CD4-positive, alpha-beta memory T cell (primary cell): ENCODE data around the gene LPCAT1. TPM values are rescaled to one million over a fixed set of nuclear protein-coding genes. Genes with fewer than 3 reads are reported as not detected.

Source experiments
- CTCF ChIA-PET: fragments of 350-600 bp; sonication (Branson Sonifier 250); formaldehyde crosslinking; loops from one replicate; lab custom pipeline; 2021; ENCODE audit warnings: inconsistent platforms; ENCODE audit not compliant: partially characterized antibody; lab: Charles Lee
- POLR2A ChIA-PET: fragments of 350-600 bp; sonication (Branson Sonifier 250); formaldehyde crosslinking; loops from one replicate; lab custom pipeline; 2021; ENCODE audit not compliant: partially characterized antibody; lab: Charles Lee
- DNase-seq, 5 donors: peaks; one replicate each; pipeline versions ENCODE4 v3.0.0 to v3.0.0-alpha.2; 2020 to 2022; ENCODE audit warnings: mixed read lengths in 1 of 5
- H3K27ac ChIP-seq: one replicate; pipeline ENCODE4 v1.7.0; 2013; ENCODE audit warnings: low read depth, low read length
- H3K27me3 ChIP-seq: 2 replicates; pipeline ENCODE4 v1.7.0; 2013; ENCODE audit warnings: mild to moderate bottlenecking, low read length, moderate library complexity; ENCODE audit not compliant: insufficient read depth
- H3K36me3 ChIP-seq: 2 replicates; pipeline ENCODE4 v1.7.0; 2013; ENCODE audit warnings: mild to moderate bottlenecking, low read length, moderate library complexity; ENCODE audit not compliant: insufficient read depth
- H3K4me1 ChIP-seq: 2 replicates; pipeline ENCODE4 v1.7.0; 2013; ENCODE audit warnings: mild to moderate bottlenecking, low read length, moderate library complexity; ENCODE audit not compliant: insufficient read depth
- H3K4me3 ChIP-seq, 2 donors: one replicate each; pipeline ENCODE4 v1.7.0; 2013; ENCODE audit warnings: low read length in 2 of 2, mild to moderate bottlenecking in 1 of 2
- H3K9me3 ChIP-seq, 2 donors: one replicate each; pipeline ENCODE4 v1.7.0; 2013; ENCODE audit warnings: low read length in 2 of 2, control low read depth in 1 of 2; ENCODE audit not compliant: control insufficient read depth in 1 of 2
- H3K27ac Mint-ChIP-seq, 7 donors: one replicate each; pipeline ENCODE4 v1.8.0; 2020 to 2021; ENCODE audit warnings: mixed read lengths in 7 of 7, mild to moderate bottlenecking in 6 of 7, inconsistent platforms in 3 of 7, moderate library complexity in 3 of 7
- H3K27me3 Mint-ChIP-seq, 2 donors: one replicate each; pipeline ENCODE4 v1.8.0; 2020 to 2021; ENCODE audit warnings: mixed read lengths in 2 of 2
- H3K36me3 Mint-ChIP-seq, 2 donors: one replicate each; pipeline ENCODE4 v1.8.0; 2020 to 2021; ENCODE audit warnings: mixed read lengths in 2 of 2, inconsistent platforms in 1 of 2, mild to moderate bottlenecking in 1 of 2
- H3K4me1 Mint-ChIP-seq, 4 donors: one replicate each; pipeline ENCODE4 v1.8.0; 2020 to 2021; ENCODE audit warnings: mixed read lengths in 4 of 4, mild to moderate bottlenecking in 1 of 4
- H3K4me3 Mint-ChIP-seq, 8 donors: one replicate each; pipeline ENCODE4 v1.8.0; 2020 to 2021; ENCODE audit warnings: mixed read lengths in 8 of 8, mild to moderate bottlenecking in 7 of 8, moderate library complexity in 6 of 8, inconsistent platforms in 3 of 8
- H3K9me3 Mint-ChIP-seq, 8 donors: one replicate each; pipeline ENCODE4 v1.8.0; 2020 to 2021; ENCODE audit warnings: mixed read lengths in 8 of 8, mild to moderate bottlenecking in 5 of 8, inconsistent platforms in 3 of 8, moderate library complexity in 1 of 8
- intact Hi-C: fragments of 100-400 bp; cut with micrococcal nuclease; formaldehyde crosslinking; loops from one replicate; pipeline ENCODE4 v1.15.1; 2023
- polyA plus RNA-seq, 2 donors: library from polyadenylated mRNA; unstranded; fragments of 300-500 nt; fragmentation: Illumina TruSeq; gene quantifications; one replicate each; pipeline ENCODE4 v1.2.3, GENCODE V29; 2021
- total RNA-seq, 2 experiments: library from RNA; stranded (reverse); gene quantifications; one replicate each; pipeline ENCODE4 v1.2.3, GENCODE V29; 2021

Gene LPCAT1
- total and polyA plus RNA-seq, 4 experiments from 2014 or later = 9.0 to 63.6 (median 47.5) TPM

GRCh38 chr5:1547655-1548054, 23.9 kb upstream of the LPCAT1 start:
- Mint-ChIP-seq H3K4me3 (no peak overlapping the region), H3K27ac (no peak overlapping the region), H3K36me3 (no peaks in the 10 kb centered on the region), H3K27me3 (no peaks in the 10 kb centered on the region), H3K9me3 (peaks cover 0 to 3% (median 0%) of the 10 kb centered on the region in 8 donors), H3K4me1 (peaks cover 0 to 7% (median 2%) of the 10 kb centered on the region in 4 donors)
- no peaks in the 10 kb centered on the region for H3K9me3 ChIP-seq
- CTCF ChIA-PET = no interaction called here
- no peak overlapping the region for H3K27ac ChIP-seq
- H3K4me1 ChIP-seq = no peaks in the 10 kb centered on the region
- POLR2A ChIA-PET = no interaction called here
- H3K36me3 ChIP-seq = no peaks in the 10 kb centered on the region
- no peak for DNase-seq
- no peaks in the 10 kb centered on the region for H3K27me3 ChIP-seq
- no peak overlapping the region for H3K4me3 ChIP-seq
- intact Hi-C loops = no loop called here

- Histone ChIP-seq H3K27ac (no peak overlapping the region), H3K27me3 (no peaks in the 10 kb centered on the region), H3K4me1 (no peaks in the 10 kb centered on the region), H3K4me3 (no peak overlapping the region), H3K36me3 (no peaks in the 10 kb centered on the region), H3K9me3 (no peaks in the 10 kb centered on the region)
- H3K4me3 Mint-ChIP-seq = no peak overlapping the region
- peaks cover 0 to 7% (median 2%) of the 10 kb centered on the region in 4 donors for H3K4me1 Mint-ChIP-seq
- DNase-seq = no peak
- H3K27me3 Mint-ChIP-seq = no peaks in the 10 kb centered on the region
- ChIA-PET POLR2A (no interaction called here), CTCF (no interaction called here)
- H3K36me3 Mint-ChIP-seq = no peaks in the 10 kb centered on the region
- H3K27ac Mint-ChIP-seq = no peak overlapping the region
- intact Hi-C loops = no loop called here
- peaks cover 0 to 3% (median 0%) of the 10 kb centered on the region in 8 donors for H3K9me3 Mint-ChIP-seq
These were observed 23.5 kb upstream of the LPCAT1 start for GRCh38 chr5:1547236-1547635.

- Histone ChIP-seq H3K4me3 (no peak overlapping the region), H3K27ac (no peak overlapping the region), H3K9me3 (no peaks in the 10 kb centered on the region), H3K36me3 (no peaks in the 10 kb centered on the region), H3K4me1 (no peaks in the 10 kb centered on the region), H3K27me3 (no peaks in the 10 kb centered on the region)
- Mint-ChIP-seq H3K27ac (no peak overlapping the region), H3K4me3 (no peak overlapping the region), H3K27me3 (no peaks in the 10 kb centered on the region), H3K4me1 (peaks cover 0 to 7% (median 2%) of the 10 kb centered on the region in 4 donors), H3K36me3 (no peaks in the 10 kb centered on the region), H3K9me3 (peaks cover 0 to 3% (median 0%) of the 10 kb centered on the region in 8 donors)
- CTCF ChIA-PET = no interaction called here
- DNase-seq = no peak
- POLR2A ChIA-PET = no interaction called here
- intact Hi-C loops = no loop called here
These were observed 22.8 kb upstream of the LPCAT1 start for GRCh38 chr5:1546556-1546955.

GRCh38 chr5:1545805-1546355, 22.1 kb upstream of the LPCAT1 start:
- no peaks in the 10 kb centered on the region for H3K36me3 Mint-ChIP-seq
- H3K27ac Mint-ChIP-seq = peak overlapping the region in 1 of 7 donors; percentile 17
- no peak overlapping the region for H3K4me3 ChIP-seq
- H3K36me3 ChIP-seq = no peaks in the 10 kb centered on the region
- H3K9me3 Mint-ChIP-seq = peaks cover 0 to 3% (median 0%) of the 10 kb centered on the region in 8 donors
- ChIA-PET POLR2A (no interaction called here), CTCF (no interaction called here)
- intact Hi-C loops = no loop called here
- no peaks in the 10 kb centered on the region for H3K4me1 ChIP-seq
- no peaks in the 10 kb centered on the region for H3K27me3 Mint-ChIP-seq
- peaks cover 0 to 7% (median 2%) of the 10 kb centered on the region in 4 donors for H3K4me1 Mint-ChIP-seq
- no peak overlapping the region for H3K27ac ChIP-seq
- no peaks in the 10 kb centered on the region for H3K27me3 ChIP-seq
- no peaks in the 10 kb centered on the region for H3K9me3 ChIP-seq
- H3K4me3 Mint-ChIP-seq = no peak overlapping the region
- DNase-seq = no peak

- DNase-seq = no peak
- H3K9me3 Mint-ChIP-seq = peaks cover 0 to 2% (median 0%) of the 10 kb centered on the region in 8 donors
- ChIA-PET POLR2A (no interaction called here), CTCF (no interaction called here)
- intact Hi-C loops = no loop called here
- peaks cover 0 to 7% (median 2%) of the 10 kb centered on the region in 4 donors for H3K4me1 Mint-ChIP-seq
- H3K36me3 ChIP-seq = no peaks in the 10 kb centered on the region
- H3K27ac Mint-ChIP-seq = no peak overlapping the region
- no peaks in the 10 kb centered on the region for H3K27me3 ChIP-seq
- no peaks in the 10 kb centered on the region for H3K36me3 Mint-ChIP-seq
- no peaks in the 10 kb centered on the region for H3K9me3 ChIP-seq
- no peaks in the 10 kb centered on the region for H3K4me1 ChIP-seq
- no peak overlapping the region for H3K27ac ChIP-seq
- H3K27me3 Mint-ChIP-seq = no peaks in the 10 kb centered on the region
- H3K4me3 Mint-ChIP-seq = no peak overlapping the region
- H3K4me3 ChIP-seq = no peak overlapping the region
These were observed 21.5 kb upstream of the LPCAT1 start for GRCh38 chr5:1545126-1545804.

GRCh38 chr5:1544294-1544961, 20.7 kb upstream of the LPCAT1 start:
- no peak for DNase-seq
- Histone ChIP-seq H3K9me3 (no peaks in the 10 kb centered on the region), H3K36me3 (no peaks in the 10 kb centered on the region), H3K27ac (no peak overlapping the region), H3K4me1 (no peaks in the 10 kb centered on the region), H3K4me3 (no peak overlapping the region), H3K27me3 (no peaks in the 10 kb centered on the region)
- Mint-ChIP-seq H3K4me3 (no peak overlapping the region), H3K4me1 (peaks cover 0 to 7% (median 2%) of the 10 kb centered on the region in 4 donors), H3K27me3 (no peaks in the 10 kb centered on the region), H3K9me3 (peaks cover 0 to 2% (median 0%) of the 10 kb centered on the region in 8 donors), H3K36me3 (no peaks in the 10 kb centered on the region), H3K27ac (no peak overlapping the region)
- ChIA-PET POLR2A (no interaction called here), CTCF (no interaction called here)
- intact Hi-C loops = no loop called here

GRCh38 chr5:1543398-1544293, 19.9 kb upstream of the LPCAT1 start:
- Histone ChIP-seq H3K36me3 (no peaks in the 10 kb centered on the region), H3K27ac (no peak overlapping the region), H3K4me1 (no peaks in the 10 kb centered on the region), H3K27me3 (no peaks in the 10 kb centered on the region), H3K9me3 (no peaks in the 10 kb centered on the region), H3K4me3 (no peak overlapping the region)
- Mint-ChIP-seq H3K4me1 (peaks cover 2 to 7% (median 4%) of the 10 kb centered on the region in 4 donors), H3K9me3 (peaks cover 0 to 2% (median 0%) of the 10 kb centered on the region in 8 donors), H3K27me3 (no peaks in the 10 kb centered on the region), H3K36me3 (no peaks in the 10 kb centered on the region), H3K4me3 (no peak overlapping the region), H3K27ac (no peak overlapping the region)
- POLR2A ChIA-PET = no interaction called here
- no peak for DNase-seq
- intact Hi-C loops = no loop called here
- CTCF ChIA-PET = no interaction called here
